GM12865 (cell line): ENCODE measurements around the gene ABCB8.

Experiments
- DNase-seq: peaks from one replicate; pipeline ENCODE4 v3.0.0; 2010; ENCODE audit warnings: low read depth
- H3K4me3 ChIP-seq: 2 replicates; pipeline ENCODE4 v1.5.1; 2011; ENCODE audit warnings: mild to moderate bottlenecking, low read depth, low read length, control low read depth
- CTCF ChIP-seq: IDR thresholded peaks from 2 replicates; pipeline ENCODE4 v1.5.1; 2011; ENCODE audit warnings: low read length, control low read depth, low read depth, inconsistent platforms; ENCODE audit not compliant: insufficient read depth; ENCODE audit errors: missing control alignments

Gene ABCB8

GRCh38 chr7:150986099-150986512 lies 42.1 kb upstream of the ABCB8 start:
- H3K4me3 ChIP-seq = no peak overlapping the region
- peak; percentile 74 for TF ChIP-seq CTCF
- peak; percentile 59 for DNase-seq

DNA sequence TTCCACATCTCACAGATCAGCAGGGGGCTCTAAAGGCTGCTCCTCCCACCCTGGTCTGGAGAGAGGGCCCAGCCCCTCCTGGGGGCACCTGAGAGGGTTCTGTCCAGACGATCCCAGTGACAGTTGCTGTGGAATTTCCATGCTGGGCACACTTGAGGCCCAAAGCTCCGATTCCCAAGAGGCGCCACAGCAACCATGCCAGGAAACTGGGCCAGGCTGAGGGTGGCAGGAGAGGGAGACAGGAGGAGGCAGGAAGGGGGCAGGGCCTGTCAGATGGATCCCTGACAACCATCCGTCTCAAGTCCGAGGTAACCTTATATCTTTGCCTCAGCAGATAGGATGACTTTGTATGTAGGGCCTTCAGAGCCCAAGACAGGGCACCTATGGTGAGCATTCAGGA lies 41.7 kb upstream of the ABCB8 start:
- no peak for TF ChIP-seq CTCF
- H3K4me3 ChIP-seq = no peak overlapping the region

GRCh38 chr7:150988230-150989226 lies 39.7 kb upstream of the ABCB8 start:
- peak; percentile 40 for DNase-seq
- TF ChIP-seq CTCF = peak; percentile 86
- no peak overlapping the region for H3K4me3 ChIP-seq

More for the DNA sequence above, 41.7 kb upstream of the ABCB8 start:
- DNase-seq = no peak

- no peak for TF ChIP-seq CTCF
- no peak overlapping the region for H3K4me3 ChIP-seq
- DNase-seq = no peak
Measured at GRCh38 chr7:150989456-150989855, 38.8 kb upstream of the ABCB8 start.

- DNase-seq = no peak
- TF ChIP-seq CTCF = no peak
- H3K4me3 ChIP-seq = no peak within 1 kb of the TSS
Measured at GRCh38 chr7:150990416-150991186, 37.6 kb upstream of the ABCB8 start, which contains the start of gene NOS3. Gene NOS3, plus strand, starts transcription at chr7:150991017. Its CDS starts 2,787 bp downstream, at chr7:150993804.

GRCh38 chr7:150992051-150992640 lies 36.1 kb upstream of the ABCB8 start:
- TF ChIP-seq CTCF = no peak
- H3K4me3 ChIP-seq = no peak overlapping the region
- DNase-seq = no peak
